BJ (cell line): ENCODE measurements around the gene CHN2. TPM values are rescaled to one million over a fixed set of nuclear protein-coding genes. Genes with fewer than 3 reads are reported as not detected.

ENCODE experiments used
- CTCF ChIA-PET: fragments of 350-600 bp; formaldehyde crosslinking; extraction: SDS; loops from one replicate; lab custom pipeline; 2021; ENCODE audit warnings: antibody characterized with exemption, inconsistent platforms; lab: Yijun Ruan, JAX
- POLR2A ChIA-PET: fragments of 300-600 bp; sonication (Branson Sonifier 250); formaldehyde crosslinking; extraction: SDS; loops from one replicate; lab custom pipeline; 2021; ENCODE audit warnings: antibody characterized with exemption; lab: Charles Lee
- DNase-seq: peaks from one replicate; pipeline ENCODE4 v3.0.0-alpha.2; 2011; ENCODE audit warnings: low read depth
- H3K27me3 ChIP-seq: 2 replicates; pipeline ENCODE4 v1.6.0; 2011; ENCODE audit warnings: low read length; ENCODE audit not compliant: control insufficient read depth, insufficient read depth
- H3K36me3 ChIP-seq: 2 replicates; pipeline ENCODE4 v1.5.1; 2011; ENCODE audit warnings: low read length; ENCODE audit not compliant: control insufficient read depth, insufficient read depth
- H3K4me3 ChIP-seq: 2 replicates; pipeline ENCODE4 v1.5.1; 2011; ENCODE audit warnings: low read depth, mild to moderate bottlenecking, control low read depth, low read length
- polyA plus RNA-seq: library from polyadenylated mRNA; depleted of rRNA; stranded (reverse); fragments of >200 nt; gene quantifications from 2 replicates; pipeline ENCODE4 v1.2.3, GENCODE V29; 2011
- TF ChIP-seq, protein P1 (sequence below): IDR thresholded peaks from 2 replicates; pipeline ENCODE4 v1.5.1; 2011; ENCODE audit warnings: low read depth, mild to moderate bottlenecking, control low read depth, inconsistent platforms, low read length, moderate library complexity; ENCODE audit not compliant: insufficient read depth

The CHN2 gene
- polyA plus RNA-seq, 1 experiment, result not detected

DNA sequence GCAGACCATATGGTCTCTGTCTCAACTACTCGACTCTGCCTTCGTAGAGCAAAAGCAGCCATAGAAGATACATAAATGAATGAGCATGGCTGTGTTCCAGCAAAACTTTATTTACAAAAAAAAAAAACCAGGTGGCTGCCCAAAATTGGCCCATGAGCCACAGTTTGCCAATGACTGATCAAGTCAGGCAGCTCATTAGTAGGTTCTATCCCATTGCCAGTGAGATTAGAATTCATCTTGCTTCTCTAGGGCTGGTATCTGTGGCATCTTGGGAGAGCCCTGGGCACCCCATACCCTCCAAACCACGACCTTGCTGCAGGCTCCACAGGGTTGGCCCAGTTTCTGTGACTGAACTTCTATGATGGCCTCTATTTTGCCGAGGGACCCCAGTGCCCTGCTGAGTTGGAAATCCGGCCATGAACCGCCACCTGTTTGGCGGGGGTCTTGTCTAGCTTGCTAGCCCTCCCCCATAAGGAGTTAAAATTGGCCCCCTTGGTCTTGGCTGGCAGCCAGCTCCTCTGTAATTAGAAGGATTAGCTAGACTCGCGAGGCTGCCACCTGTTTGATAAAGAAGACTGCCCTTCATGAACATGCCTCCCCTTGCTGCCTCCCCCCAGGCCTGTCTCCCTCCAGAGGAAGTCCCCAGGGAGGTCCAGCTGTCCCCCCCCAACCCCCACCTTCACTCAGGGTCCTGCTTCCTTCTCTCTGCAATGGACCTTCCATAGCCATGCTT is 83.9 kb downstream of the CHN2 start:
- ChIA-PET POLR2A (no interaction called here), CTCF (interaction anchor here (1.3 kb wide), 1 partner anchor 10 kb away, joined by 3 read pairs; no protein-coding TSS in a partner anchor)
- Histone ChIP-seq H3K4me3 (no peak overlapping the region), H3K36me3 (no peaks in the 10 kb centered on the region), H3K27me3 (no peaks in the 10 kb centered on the region; the same call in 1 of the 2 replicates)
- TF ChIP-seq, protein P1, sequence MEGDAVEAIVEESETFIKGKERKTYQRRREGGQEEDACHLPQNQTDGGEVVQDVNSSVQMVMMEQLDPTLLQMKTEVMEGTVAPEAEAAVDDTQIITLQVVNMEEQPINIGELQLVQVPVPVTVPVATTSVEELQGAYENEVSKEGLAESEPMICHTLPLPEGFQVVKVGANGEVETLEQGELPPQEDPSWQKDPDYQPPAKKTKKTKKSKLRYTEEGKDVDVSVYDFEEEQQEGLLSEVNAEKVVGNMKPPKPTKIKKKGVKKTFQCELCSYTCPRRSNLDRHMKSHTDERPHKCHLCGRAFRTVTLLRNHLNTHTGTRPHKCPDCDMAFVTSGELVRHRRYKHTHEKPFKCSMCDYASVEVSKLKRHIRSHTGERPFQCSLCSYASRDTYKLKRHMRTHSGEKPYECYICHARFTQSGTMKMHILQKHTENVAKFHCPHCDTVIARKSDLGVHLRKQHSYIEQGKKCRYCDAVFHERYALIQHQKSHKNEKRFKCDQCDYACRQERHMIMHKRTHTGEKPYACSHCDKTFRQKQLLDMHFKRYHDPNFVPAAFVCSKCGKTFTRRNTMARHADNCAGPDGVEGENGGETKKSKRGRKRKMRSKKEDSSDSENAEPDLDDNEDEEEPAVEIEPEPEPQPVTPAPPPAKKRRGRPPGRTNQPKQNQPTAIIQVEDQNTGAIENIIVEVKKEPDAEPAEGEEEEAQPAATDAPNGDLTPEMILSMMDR, result no peak
- DNase-seq, result no peak

DNA sequence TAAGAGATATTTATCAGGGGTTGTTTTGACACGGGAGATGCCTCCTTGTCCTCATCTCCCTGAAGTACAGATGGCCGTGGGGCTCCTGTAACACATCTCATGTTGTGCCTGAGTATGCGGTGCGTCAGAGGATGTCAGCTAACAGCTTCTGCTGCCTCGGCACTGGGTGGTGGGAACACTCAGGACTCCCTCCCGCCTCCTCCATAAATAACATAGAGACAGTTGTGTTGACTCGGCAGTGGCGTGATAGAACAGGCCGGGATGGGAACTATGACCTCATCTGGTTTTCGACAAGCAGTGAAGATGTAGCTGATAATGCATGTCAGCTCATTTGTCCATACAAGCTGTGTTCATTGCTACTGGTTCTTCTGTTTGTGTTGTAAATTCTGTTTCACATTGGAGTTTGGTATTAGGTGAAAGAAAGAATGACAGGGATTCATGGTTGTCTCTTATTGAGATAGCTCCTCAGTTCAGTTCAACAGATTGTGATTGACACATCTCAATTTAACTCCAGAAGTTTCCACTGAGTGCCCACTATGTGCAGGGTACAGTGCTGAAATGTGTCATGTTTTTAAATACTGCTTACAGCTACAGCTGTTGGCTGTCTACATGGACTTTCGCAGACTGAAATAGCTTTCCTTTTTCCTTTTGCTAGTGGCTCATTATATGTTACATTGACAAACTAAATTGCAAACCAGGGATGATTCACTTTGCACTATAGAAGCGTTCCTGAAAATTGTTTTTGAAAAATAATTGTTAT is 87.4 kb downstream of the CHN2 start:
- no peaks in the 10 kb centered on the region; the same call in 1 of the 2 replicates for H3K27me3 ChIP-seq
- H3K4me3 ChIP-seq, result no peak overlapping the region
- no peaks in the 10 kb centered on the region for H3K36me3 ChIP-seq
- DNase-seq, result no peak
- POLR2A ChIA-PET, result no interaction called here
- CTCF ChIA-PET, result no interaction called here
- TF ChIP-seq, protein P1, result no peak

DNA sequence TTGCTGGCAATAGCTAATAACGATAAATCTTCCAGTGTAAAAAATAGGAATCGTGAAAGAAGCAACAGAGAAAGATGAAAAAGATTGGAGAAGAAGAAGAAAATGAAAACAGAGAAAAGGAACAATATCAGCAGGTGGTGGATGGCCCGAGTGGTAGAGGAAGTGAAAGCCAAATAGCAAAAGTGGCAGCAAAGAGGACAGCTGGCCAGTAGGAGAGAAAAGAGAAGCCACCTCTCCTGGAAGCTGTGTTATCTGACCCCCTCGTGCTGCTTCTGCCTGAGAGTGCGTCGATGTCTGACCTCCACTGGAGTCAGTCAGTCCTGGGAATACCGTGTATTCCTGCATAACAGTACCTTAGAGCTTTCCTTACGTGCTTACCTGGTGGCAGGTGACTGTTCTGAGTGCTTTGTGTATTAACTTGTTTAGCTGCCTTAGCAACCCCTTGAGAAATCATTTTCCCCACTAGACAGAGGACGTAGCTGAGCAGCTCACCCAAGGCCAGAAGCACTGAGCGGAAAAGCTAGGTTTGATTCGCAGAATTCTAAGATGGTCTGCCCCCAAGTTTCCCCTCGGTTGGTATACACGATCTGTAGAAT is 88.3 kb downstream of the CHN2 start:
- ChIA-PET POLR2A (no interaction called here), CTCF (interaction anchor here (0.8 kb wide), 1 partner anchor 15 kb away, joined by 4 read pairs; no protein-coding TSS in a partner anchor)
- H3K27me3 ChIP-seq, result no peaks in the 10 kb centered on the region; the same call in 1 of the 2 replicates
- H3K4me3 ChIP-seq, result no peak overlapping the region
- TF ChIP-seq, protein P1, result no peak
- no peaks in the 10 kb centered on the region for H3K36me3 ChIP-seq
- DNase-seq, result no peak

DNA sequence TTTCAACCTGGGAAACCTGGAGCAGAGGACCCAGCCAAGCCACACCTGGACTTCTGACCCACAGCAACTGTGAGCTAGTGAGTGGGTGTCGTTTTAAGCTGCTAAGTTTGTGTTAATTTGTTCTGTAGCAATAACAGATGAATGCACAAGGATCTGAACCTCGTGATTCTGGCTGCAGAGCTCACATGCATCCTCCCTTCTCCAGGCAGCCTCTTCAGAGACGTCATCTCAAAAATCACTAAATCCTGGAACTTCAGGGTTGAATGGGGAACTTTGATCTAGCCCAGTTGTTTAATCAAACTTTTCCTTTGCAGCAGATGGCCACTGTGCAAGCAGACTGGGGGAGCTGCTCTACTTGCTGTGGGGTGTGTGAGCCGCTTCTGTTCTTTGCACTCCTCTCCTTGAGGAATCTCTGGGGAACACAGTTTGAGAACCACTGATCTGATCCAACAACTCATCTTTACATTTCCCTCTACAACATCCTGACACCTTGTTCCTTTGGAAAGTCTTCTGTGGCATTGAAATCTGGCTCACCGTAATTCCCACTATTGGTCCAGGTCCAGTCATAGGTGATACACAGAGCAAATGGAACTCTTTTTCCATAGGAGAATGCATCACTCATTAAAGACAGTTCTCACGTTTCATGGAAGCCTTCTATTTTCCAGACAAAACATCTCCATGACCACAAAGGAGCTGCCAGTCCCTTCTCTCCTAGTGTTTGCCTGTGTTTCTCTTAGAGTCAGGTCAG is 90.3 kb downstream of the CHN2 start:
- POLR2A ChIA-PET, result no interaction called here
- TF ChIP-seq, protein P1, result no peak
- Histone ChIP-seq H3K36me3 (no peaks in the 10 kb centered on the region), H3K27me3 (no peaks in the 10 kb centered on the region), H3K4me3 (no peak overlapping the region)
- CTCF ChIA-PET, result interaction anchor here (1.2 kb wide), 1 partner anchor 15 kb away, joined by 4 read pairs; no protein-coding TSS in a partner anchor
- no peak for DNase-seq

DNA sequence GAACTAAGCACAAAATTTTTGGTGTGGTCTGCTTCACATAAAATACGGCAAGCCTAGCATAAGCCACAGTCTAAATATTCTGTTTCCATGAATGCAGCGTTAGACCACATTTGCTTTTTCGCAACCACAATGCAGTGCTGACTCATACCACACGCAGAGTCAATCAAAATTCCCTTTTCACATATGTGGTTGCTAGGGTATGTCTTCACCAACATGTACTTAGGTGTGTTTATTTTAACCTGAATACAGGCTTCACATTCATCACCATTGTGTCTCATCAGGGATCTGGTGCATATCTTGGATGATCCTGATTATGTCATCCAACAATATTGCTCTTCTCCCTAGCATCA is 90.8 kb downstream of the CHN2 start:
- no peak overlapping the region for H3K4me3 ChIP-seq
- H3K27me3 ChIP-seq, result no peaks in the 10 kb centered on the region
- ChIA-PET CTCF (no interaction called here), POLR2A (no interaction called here)
- no peaks in the 10 kb centered on the region for H3K36me3 ChIP-seq
- TF ChIP-seq, protein P1, result no peak
- peak; percentile 28 for DNase-seq
